Thyroid gland (tissue), 4 donors: ENCODE results near the gene CCL21. TPM values are rescaled to one million over a fixed set of nuclear protein-coding genes. Genes with fewer than 3 reads are reported as not detected.
"Not testable (repeated sequence)": the region's sequence is repeated elsewhere in the genome, so short reads cannot be mapped to it uniquely, and the experiment has no call there.

Experiments
- DNase-seq, 2 donors: peaks; one replicate each; pipeline ENCODE4 v3.0.0-alpha.2; 2019
- H3K27ac ChIP-seq, 3 donors: fragments of 200-600 bp; sonication (generic); 1 replicate in 2 of 3; 2 replicates in 1 of 3; pipeline ENCODE4 v1.5.1; 2016 to 2019; ENCODE audit warnings: mild to moderate bottlenecking in 1 of 3, moderate library complexity in 1 of 3
- H3K27me3 ChIP-seq: fragments of 200-600 bp; sonication (generic); one replicate; pipeline ENCODE4 v1.5.1; 2019
- H3K36me3 ChIP-seq, 2 donors: fragments of 200-600 bp; sonication (generic); one replicate each; pipeline ENCODE4 v1.5.1; 2016 to 2019
- H3K4me1 ChIP-seq, 2 donors: fragments of 200-600 bp; sonication (generic); one replicate each; pipeline ENCODE4 v1.5.1; 2017 to 2019
- H3K4me3 ChIP-seq, 3 donors: fragments of 200-600 bp; sonication (generic); replicated peaks in 1 of 3; 1 replicate in 2 of 3; 2 replicates in 1 of 3; pipeline ENCODE4 v1.5.1; 2016; ENCODE audit warnings: mild to moderate bottlenecking in 1 of 3
- H3K9me3 ChIP-seq: fragments of 200-600 bp; sonication (generic); one replicate; pipeline ENCODE4 v1.5.1; 2017
- POLR2A ChIP-seq, 2 donors: fragments of 450-650 bp; IDR thresholded peaks; one replicate each; pipeline ENCODE4 v1.6.1; 2017; ENCODE audit warnings: antibody characterized with exemption in 2 of 2, mild to moderate bottlenecking in 2 of 2, moderate library complexity in 1 of 2
- WGBS, 2 donors: methylation state at CpG; one replicate each; pipeline ENCODE4 v1.1.5; 2017; 5-methylcytosine and 5-hydroxymethylcytosine counted together
- intact Hi-C: fragments of 100-400 bp; cut with DNase I; formaldehyde crosslinking; loops from one replicate; pipeline ENCODE4 v1.15.1; 2023
- total RNA-seq, 4 donors: library from RNA; depleted of rRNA; stranded (reverse); fragments of >200 nt; gene quantifications; one replicate each; pipeline ENCODE4 v1.2.3, GENCODE V29; 2016
- TF ChIP-seq, protein P1 (sequence below), 6 experiments: fragments of 200-600 bp in 3 of 6; fragments of 450-650 bp in 3 of 6; sonication (generic) in 3 of 6; IDR thresholded peaks; one replicate each; pipeline ENCODE4 v1.5.1; 2016 to 2019; ENCODE audit warnings: antibody characterized with exemption in 6 of 6, mild to moderate bottlenecking in 2 of 6, inconsistent platforms in 1 of 6, moderate library complexity in 1 of 6

CCL21 gene
- total RNA-seq, 4 donors from 2014 or later = 196 to 1,821 (median 617) TPM

DNA sequence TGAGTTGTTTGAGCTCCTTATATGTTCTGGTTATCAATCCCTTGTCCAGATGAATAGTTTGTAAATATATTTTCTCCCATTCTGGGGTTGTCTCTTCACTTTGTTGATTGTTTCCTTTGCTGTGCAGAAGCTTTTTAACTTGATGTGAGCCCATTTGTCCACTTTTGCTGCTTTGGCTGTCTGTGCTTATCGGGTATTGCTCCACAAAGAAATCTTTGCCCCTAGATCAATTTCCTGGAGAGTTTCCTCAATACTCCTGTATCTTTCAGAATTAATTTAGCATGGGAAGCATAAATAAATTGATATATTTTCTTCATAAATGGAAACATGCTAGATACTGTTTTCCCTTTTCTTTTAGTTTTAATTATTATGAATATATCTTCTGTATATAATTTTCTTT, 22.5 kb upstream of the CCL21 start:
- Histone ChIP-seq H3K27me3 (no peaks in the 10 kb centered on the region), H3K27ac (no peak overlapping the region), H3K36me3 (no peaks in the 10 kb centered on the region), H3K4me1 (no peaks in the 10 kb centered on the region), H3K4me3 (no peak overlapping the region), H3K9me3 (no peaks in the 10 kb centered on the region)
- 92 to 98% methylated on average over 1 of the region's 1 CpG for WGBS, 2 donors
- intact Hi-C loops = no loop called here
- no peak for DNase-seq
- TF ChIP-seq, protein P1, sequence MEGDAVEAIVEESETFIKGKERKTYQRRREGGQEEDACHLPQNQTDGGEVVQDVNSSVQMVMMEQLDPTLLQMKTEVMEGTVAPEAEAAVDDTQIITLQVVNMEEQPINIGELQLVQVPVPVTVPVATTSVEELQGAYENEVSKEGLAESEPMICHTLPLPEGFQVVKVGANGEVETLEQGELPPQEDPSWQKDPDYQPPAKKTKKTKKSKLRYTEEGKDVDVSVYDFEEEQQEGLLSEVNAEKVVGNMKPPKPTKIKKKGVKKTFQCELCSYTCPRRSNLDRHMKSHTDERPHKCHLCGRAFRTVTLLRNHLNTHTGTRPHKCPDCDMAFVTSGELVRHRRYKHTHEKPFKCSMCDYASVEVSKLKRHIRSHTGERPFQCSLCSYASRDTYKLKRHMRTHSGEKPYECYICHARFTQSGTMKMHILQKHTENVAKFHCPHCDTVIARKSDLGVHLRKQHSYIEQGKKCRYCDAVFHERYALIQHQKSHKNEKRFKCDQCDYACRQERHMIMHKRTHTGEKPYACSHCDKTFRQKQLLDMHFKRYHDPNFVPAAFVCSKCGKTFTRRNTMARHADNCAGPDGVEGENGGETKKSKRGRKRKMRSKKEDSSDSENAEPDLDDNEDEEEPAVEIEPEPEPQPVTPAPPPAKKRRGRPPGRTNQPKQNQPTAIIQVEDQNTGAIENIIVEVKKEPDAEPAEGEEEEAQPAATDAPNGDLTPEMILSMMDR (IDR thresholded peaks at IDR 0.05) = no peak
- TF ChIP-seq POLR2A (IDR thresholded peaks at IDR 0.05) = no peak

DNA sequence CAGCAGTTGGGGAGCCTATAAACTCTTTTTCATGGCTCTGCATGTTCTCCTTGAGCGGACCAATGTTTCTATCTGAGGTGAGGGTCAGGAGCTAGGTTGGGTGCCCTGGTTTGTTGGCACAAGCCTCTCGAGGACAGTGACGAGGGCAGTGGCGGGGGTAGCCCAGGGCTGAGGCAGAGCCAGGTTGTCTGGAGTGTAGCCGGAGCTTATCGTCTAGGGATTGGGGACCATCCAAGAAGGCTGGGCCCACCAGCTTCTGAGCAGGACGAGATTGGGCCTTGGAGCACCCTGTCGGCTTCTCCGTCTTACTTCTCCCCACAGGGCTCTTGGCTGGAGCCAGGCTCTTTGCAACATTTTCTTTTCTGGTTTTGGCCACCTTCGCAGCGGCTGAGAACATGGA, 13.2 kb upstream of the CCL21 start:
- H3K9me3 ChIP-seq = no peaks in the 10 kb centered on the region
- no peaks in the 10 kb centered on the region for H3K27me3 ChIP-seq
- TF ChIP-seq POLR2A (IDR thresholded peaks at IDR 0.05) = no peak
- TF ChIP-seq, protein P1 (IDR thresholded peaks at IDR 0.05) = no peak
- intact Hi-C loops = no loop called here
- no peaks in the 10 kb centered on the region for H3K36me3 ChIP-seq
- peaks cover 1 to 3% of the 10 kb centered on the region in 2 donors for H3K4me1 ChIP-seq
- H3K27ac ChIP-seq = no peak overlapping the region
- H3K4me3 ChIP-seq = no peak overlapping the region
- DNase-seq = no peak
- WGBS, 2 donors = 89 to 96% methylated on average over 11 of the region's 11 CpGs

DNA sequence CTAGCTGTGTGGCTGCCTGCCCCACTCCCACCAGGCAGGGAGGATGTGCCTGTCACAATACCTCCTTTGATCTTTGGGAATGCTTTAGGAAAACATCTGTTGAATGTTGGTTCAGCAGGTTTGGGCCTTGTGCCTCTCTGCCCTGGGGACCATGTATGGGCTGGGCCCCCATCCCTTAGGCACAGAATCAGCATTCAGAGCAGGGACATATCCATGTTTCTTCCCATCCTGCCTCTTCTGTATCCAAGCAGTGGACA, 9.8 kb upstream of the CCL21 start:
- H3K9me3 ChIP-seq, H3K27ac ChIP-seq, H3K4me3 ChIP-seq, H3K27me3 ChIP-seq, H3K36me3 ChIP-seq, intact Hi-C loops: not testable (repeated sequence)
- H3K4me1 ChIP-seq = peaks cover 10% of the 10 kb centered on the region in 2 donors
- peak in 1 of 2 donors; percentile 5 for DNase-seq

DNA sequence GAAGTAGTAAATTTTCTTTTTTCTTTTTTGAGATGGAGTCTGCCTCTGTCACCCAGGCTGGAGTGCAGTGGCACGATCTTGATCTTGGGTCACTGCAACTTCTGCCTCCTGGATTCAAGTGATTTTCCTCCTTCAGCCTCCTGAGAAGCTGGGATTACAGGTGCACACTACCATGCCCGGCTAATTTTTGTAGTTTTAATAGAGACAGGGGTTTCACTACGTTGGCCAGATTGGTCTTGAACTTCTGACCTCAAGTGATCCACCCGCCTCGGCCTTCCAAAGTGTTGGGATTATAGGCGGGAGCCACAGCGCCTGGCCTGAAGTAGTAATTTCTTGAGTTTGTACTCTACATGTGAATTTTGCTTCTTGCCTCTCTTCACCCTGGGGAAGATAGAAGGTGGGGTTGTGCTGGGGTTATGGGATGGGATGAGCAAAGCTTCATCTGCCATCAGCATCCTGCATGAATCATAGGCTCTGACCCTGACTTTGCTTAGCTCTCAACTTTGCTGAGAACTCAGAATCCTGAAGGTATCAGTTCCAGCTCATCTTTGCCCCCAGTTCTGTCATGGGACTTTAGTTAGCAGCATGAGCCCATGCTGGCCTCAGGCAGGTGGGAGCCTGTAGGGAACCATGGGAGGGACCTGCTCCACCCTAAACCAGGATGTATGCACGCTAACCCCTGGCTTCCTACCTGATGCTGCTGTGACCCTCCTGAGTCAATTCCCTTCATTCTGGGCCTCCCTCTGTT, 9.3 kb upstream of the CCL21 start:
- H3K27me3 ChIP-seq = no peaks in the 10 kb centered on the region
- peaks cover 13 to 14% of the 10 kb centered on the region in 2 donors for H3K4me1 ChIP-seq
- WGBS, 2 donors = 80 to 85% methylated on average over 8 of the region's 8 CpGs
- no peaks in the 10 kb centered on the region for H3K36me3 ChIP-seq
- peak; percentile 14 to 29 for DNase-seq
- peak overlapping the region in 1 of 3 donors; percentile 28 for H3K27ac ChIP-seq
- no peaks in the 10 kb centered on the region for H3K9me3 ChIP-seq
- TF ChIP-seq POLR2A (IDR thresholded peaks at IDR 0.05) = no peak
- TF ChIP-seq, protein P1 (IDR thresholded peaks at IDR 0.05) = no peak
- intact Hi-C loops = no loop called here
- H3K4me3 ChIP-seq = no peak overlapping the region

DNA sequence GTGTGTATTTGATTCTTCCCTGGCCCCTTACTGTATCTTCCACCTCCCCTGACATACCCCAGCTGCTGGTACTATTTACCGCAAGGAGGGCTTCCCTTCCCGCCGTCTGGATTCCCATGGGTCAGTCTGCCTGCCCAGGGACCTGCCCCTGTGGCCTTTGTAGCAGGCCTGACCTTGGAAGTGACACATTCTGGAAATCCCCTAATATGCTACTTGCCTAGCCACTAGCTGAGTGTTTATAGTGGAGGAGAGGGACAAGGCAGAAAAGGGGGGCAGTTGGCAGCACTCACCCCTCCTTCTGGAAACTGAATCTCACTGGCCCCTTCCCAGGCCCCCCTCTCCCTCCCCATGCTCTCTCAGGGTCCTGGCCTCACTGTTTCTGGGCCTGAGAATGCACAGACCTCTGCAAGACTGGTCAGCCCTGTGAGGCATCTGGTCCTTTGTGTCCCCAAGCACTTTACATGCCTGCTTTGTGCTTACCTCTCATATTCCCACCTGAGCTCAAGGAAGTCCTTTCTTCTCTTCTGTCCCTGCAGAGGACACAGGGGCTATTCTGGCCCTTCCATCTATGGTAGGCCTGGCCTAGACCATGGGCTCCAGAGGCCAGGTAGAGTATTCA, 8.2 kb upstream of the CCL21 start:
- no peak overlapping the region for H3K4me3 ChIP-seq
- WGBS, 2 donors = 69 to 75% methylated on average over 3 of the region's 3 CpGs
- H3K4me1 ChIP-seq = peaks cover 13 to 19% of the 10 kb centered on the region in 2 donors
- no peak overlapping the region for H3K27ac ChIP-seq
- intact Hi-C loops = no loop called here
- H3K27me3 ChIP-seq = no peaks in the 10 kb centered on the region
- DNase-seq = no peak
- no peaks in the 10 kb centered on the region for H3K36me3 ChIP-seq
- TF ChIP-seq, protein P1 (IDR thresholded peaks at IDR 0.05) = no peak
- TF ChIP-seq POLR2A (IDR thresholded peaks at IDR 0.05) = no peak
- H3K9me3 ChIP-seq = no peaks in the 10 kb centered on the region
